Loucy (cell line): ENCODE measurements around the gene NUP50.

Source experiments
- H2AFZ ChIP-seq: fragments of 200-600 bp; sonication (generic); 2 replicates; pipeline ENCODE4 v1.6.0; 2016; ENCODE audit warnings: antibody characterized with exemption, mild to moderate bottlenecking, low read length, moderate library complexity
- H3F3A ChIP-seq: fragments of 200-600 bp; 2 replicates; pipeline ENCODE4 v1.6.0; 2016; ENCODE audit warnings: antibody characterized with exemption, low read depth, mild to moderate bottlenecking
- H3K27me3 ChIP-seq: fragments of 200-600 bp; sonication (generic); 2 replicates; pipeline ENCODE4 v1.6.1; 2014; ENCODE audit warnings: low read length, mild to moderate bottlenecking; ENCODE audit not compliant: insufficient read depth, poor library complexity, severe bottlenecking
- H3K36me3 ChIP-seq: fragments of 200-600 bp; sonication (generic); 2 replicates; pipeline ENCODE4 v1.6.1; 2016; ENCODE audit warnings: low read length; ENCODE audit not compliant: insufficient read depth
- H3K4me1 ChIP-seq: fragments of 200-600 bp; sonication (generic); 2 replicates; pipeline ENCODE4 v1.5.1; 2014; ENCODE audit warnings: low read length, mild to moderate bottlenecking; ENCODE audit not compliant: insufficient read depth, poor library complexity, severe bottlenecking
- H3K4me2 ChIP-seq: fragments of 200-600 bp; sonication (generic); 2 replicates; pipeline ENCODE4 v1.6.0; 2014; ENCODE audit warnings: antibody characterized with exemption, low read length, low read depth, mild to moderate bottlenecking; ENCODE audit not compliant: poor library complexity, severe bottlenecking
- H3K4me3 ChIP-seq: fragments of 200-600 bp; sonication (generic); 2 replicates; pipeline ENCODE4 v1.5.1; 2014; ENCODE audit warnings: low read length, mild to moderate bottlenecking, mixed read lengths; ENCODE audit not compliant: poor library complexity, severe bottlenecking
- H3K79me2 ChIP-seq: fragments of 200-600 bp; sonication (generic); 2 replicates; pipeline ENCODE4 v1.6.1; 2014; ENCODE audit warnings: low read length; ENCODE audit not compliant: insufficient read depth
- H3K9ac ChIP-seq: fragments of 200-600 bp; sonication (generic); 2 replicates; pipeline ENCODE4 v1.6.0; 2014; ENCODE audit warnings: mild to moderate bottlenecking, low read depth, low read length, moderate library complexity; ENCODE audit not compliant: poor library complexity, severe bottlenecking
- H3K9me2 ChIP-seq: fragments of 200-600 bp; sonication (generic); replicated peaks from 2 replicates; pipeline ENCODE4 v1.6.1; 2016; ENCODE audit warnings: low read depth, low read length, mixed read lengths
- H3K9me3 ChIP-seq: fragments of 200-600 bp; sonication (generic); 2 replicates; pipeline ENCODE4 v1.6.1; 2014; ENCODE audit warnings: mild to moderate bottlenecking, antibody characterized with exemption, low read length, low read depth; ENCODE audit not compliant: insufficient read depth
- H4K20me1 ChIP-seq: fragments of 200-600 bp; sonication (generic); 2 replicates; pipeline ENCODE4 v1.6.0; 2014; ENCODE audit warnings: antibody characterized with exemption, low read length, mild to moderate bottlenecking; ENCODE audit not compliant: insufficient read depth, poor library complexity, severe bottlenecking
- CTCF ChIP-seq: fragments of 200-600 bp; sonication (generic); conservative IDR thresholded peaks from 2 replicates; pipeline ENCODE4 v1.5.1; 2014; ENCODE audit warnings: mild to moderate bottlenecking, antibody characterized with exemption, low read length
- EZH2phosphoT487 ChIP-seq: fragments of 200-600 bp; IDR thresholded peaks from 2 replicates; pipeline ENCODE4 v1.6.1; 2018; ENCODE audit warnings: antibody characterized with exemption, mild to moderate bottlenecking, moderate library complexity, borderline replicate concordance

The NUP50 gene

GRCh38 chr22:45203150-45203951, 39.6 kb downstream of the NUP50 start:
- Histone ChIP-seq H3K36me3 (no peaks in the 10 kb centered on the region), H3K9ac (no peak overlapping the region)

DNA sequence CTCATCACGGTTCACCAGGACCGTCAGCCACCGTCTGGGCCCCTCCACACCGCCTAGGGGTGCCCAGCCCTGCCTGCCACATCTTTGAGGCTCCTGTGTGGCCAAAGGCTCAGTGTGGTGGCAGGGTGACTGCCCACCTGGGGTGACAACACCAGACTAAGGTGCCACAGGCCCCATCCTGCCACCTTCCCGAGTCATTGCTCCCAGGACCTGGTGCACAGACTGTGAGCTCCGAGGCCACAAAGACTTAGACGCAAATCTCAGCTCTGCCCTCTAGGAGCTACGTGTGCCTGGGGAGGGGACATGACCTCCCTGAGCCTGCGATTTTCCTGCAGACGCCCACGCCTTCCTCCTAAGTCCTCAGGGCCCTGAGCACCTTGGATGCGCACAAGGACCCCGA, 40.5 kb downstream of the NUP50 start:
- Histone ChIP-seq H3K4me2 (no peak overlapping the region), H3K4me1 (no peaks in the 10 kb centered on the region), H3K27me3 (no peaks in the 10 kb centered on the region), H3K36me3 (no peaks in the 10 kb centered on the region), H2AFZ (no peak overlapping the region), H3K4me3 (no peak overlapping the region), H3K9ac (no peak overlapping the region), H3K9me3 (no peaks in the 10 kb centered on the region), H3K9me2 (no peaks in the 10 kb centered on the region), H3K79me2 (no peaks in the 10 kb centered on the region), H4K20me1 (no peaks in the 10 kb centered on the region), H3F3A (no peaks in the 10 kb centered on the region)
- no peak for TF ChIP-seq CTCF
- no peak for TF ChIP-seq EZH2phosphoT487

More at GRCh38 chr22:45203150-45203951, 39.6 kb downstream of the NUP50 start:
- Histone ChIP-seq H3K79me2 (no peaks in the 10 kb centered on the region), H3K4me3 (no peak overlapping the region), H3K9me2 (no peaks in the 10 kb centered on the region), H3F3A (no peaks in the 10 kb centered on the region), H3K27me3 (no peaks in the 10 kb centered on the region), H3K9me3 (no peaks in the 10 kb centered on the region), H3K4me2 (no peak overlapping the region), H4K20me1 (no peaks in the 10 kb centered on the region), H3K4me1 (no peaks in the 10 kb centered on the region), H2AFZ (no peak overlapping the region)
- TF ChIP-seq EZH2phosphoT487: no peak
- no peak for TF ChIP-seq CTCF

DNA sequence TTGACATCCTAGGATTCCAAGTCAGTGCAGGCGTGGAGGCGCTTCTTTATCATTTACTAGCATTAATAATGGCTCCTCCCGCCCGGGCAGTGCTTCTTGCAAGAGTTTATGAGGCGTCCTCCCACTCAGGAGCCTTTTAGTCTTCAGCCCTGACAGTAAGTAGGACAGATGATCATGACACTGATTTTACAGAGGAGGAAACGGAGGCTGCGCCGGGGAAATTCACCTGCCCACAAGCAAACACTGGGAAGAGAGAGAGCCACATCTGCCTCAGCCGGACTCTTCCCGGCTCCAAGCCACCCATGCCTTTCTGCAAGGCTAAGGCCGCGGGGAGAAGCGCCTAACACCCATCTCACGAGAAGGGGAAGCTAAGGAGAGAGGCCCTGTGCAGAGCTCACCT, 41.1 kb downstream of the NUP50 start:
- Histone ChIP-seq H3K4me2 (no peak overlapping the region), H3F3A (no peaks in the 10 kb centered on the region), H3K4me1 (no peaks in the 10 kb centered on the region), H3K9ac (no peak overlapping the region), H4K20me1 (no peaks in the 10 kb centered on the region), H3K9me3 (no peaks in the 10 kb centered on the region), H3K9me2 (no peaks in the 10 kb centered on the region), H3K27me3 (no peaks in the 10 kb centered on the region), H3K79me2 (no peaks in the 10 kb centered on the region), H2AFZ (no peak overlapping the region), H3K4me3 (no peak overlapping the region), H3K36me3 (no peaks in the 10 kb centered on the region)
- TF ChIP-seq CTCF: no peak
